ENCODE data around the gene HIF1A.
"Not testable (repeated sequence)": the region's sequence is repeated elsewhere in the genome, so short reads cannot be mapped to it uniquely, and the experiment has no call there.

Gene HIF1A

GRCh38 chr14:61750708-61751474, 55.6 kb downstream of the HIF1A start:
- DNase-seq, result peak in 1 of 2 experiments; percentile 4

- no peak for DNase-seq
Measured at GRCh38 chr14:61751475-61751989, 56.2 kb downstream of the HIF1A start.

- DNase-seq, result no peak
Measured at GRCh38 chr14:61752626-61753025, 57.3 kb downstream of the HIF1A start.

GRCh38 chr14:61753631-61754030, 58.3 kb downstream of the HIF1A start:
- no peak for DNase-seq

- DNase-seq, result no peak
Measured at GRCh38 chr14:61754627-61755381, 59.5 kb downstream of the HIF1A start.

GRCh38 chr14:61755382-61755742, 60.0 kb downstream of the HIF1A start:
- DNase-seq, result not testable (repeated sequence)

GRCh38 chr14:61756135-61756534, 60.8 kb downstream of the HIF1A start:
- no peak for DNase-seq

GRCh38 chr14:61759878-61760277, 64.6 kb downstream of the HIF1A start:
- DNase-seq, result no peak

GRCh38 chr14:61761557-61761956, 66.2 kb downstream of the HIF1A start:
- DNase-seq, result no peak

GRCh38 chr14:61761959-61762786, 66.9 kb downstream of the HIF1A start, which contains the start of gene SNAPC1:
TSS of gene SNAPC1 (plus strand) at chr14:61762420. CDS start at chr14:61762461, 41 bp downstream.
- DNase-seq, result peak; percentile 97 to 99

- no peak for DNase-seq
Measured at GRCh38 chr14:61764342-61765122, 69.2 kb downstream of the HIF1A start.

GRCh38 chr14:61765225-61765943, 70.1 kb downstream of the HIF1A start:
- no peak for DNase-seq

GRCh38 chr14:61766151-61766550, 70.8 kb downstream of the HIF1A start:
- no peak for DNase-seq

GRCh38 chr14:61768240-61768639, 72.9 kb downstream of the HIF1A start:
- DNase-seq, result no peak

GRCh38 chr14:61769893-61770292, 74.6 kb downstream of the HIF1A start:
- DNase-seq, result no peak

GRCh38 chr14:61774861-61775260, 79.5 kb downstream of the HIF1A start:
- DNase-seq, result no peak

- DNase-seq, result no peak
Measured at GRCh38 chr14:61780125-61780524, 84.8 kb downstream of the HIF1A start.

GRCh38 chr14:61797309-61797708, 102.0 kb downstream of the HIF1A start:
- DNase-seq, result no peak

Data from NCI-H187 (cell line).